ENCODE results near the gene NPC1. TPM values are rescaled to one million over a fixed set of nuclear protein-coding genes. Genes with fewer than 3 reads are reported as not detected.

The NPC1 gene
- total and polyA plus RNA-seq, 9 donors = 21.8 to 100 (median 29.8) TPM

- no peak for DNase-seq
- H3K27ac ChIP-seq = no peak overlapping the region
- H3K36me3 ChIP-seq = no peaks in the 10 kb centered on the region
- no peak overlapping the region for H3K4me3 ChIP-seq
- TF ChIP-seq, protein P1, sequence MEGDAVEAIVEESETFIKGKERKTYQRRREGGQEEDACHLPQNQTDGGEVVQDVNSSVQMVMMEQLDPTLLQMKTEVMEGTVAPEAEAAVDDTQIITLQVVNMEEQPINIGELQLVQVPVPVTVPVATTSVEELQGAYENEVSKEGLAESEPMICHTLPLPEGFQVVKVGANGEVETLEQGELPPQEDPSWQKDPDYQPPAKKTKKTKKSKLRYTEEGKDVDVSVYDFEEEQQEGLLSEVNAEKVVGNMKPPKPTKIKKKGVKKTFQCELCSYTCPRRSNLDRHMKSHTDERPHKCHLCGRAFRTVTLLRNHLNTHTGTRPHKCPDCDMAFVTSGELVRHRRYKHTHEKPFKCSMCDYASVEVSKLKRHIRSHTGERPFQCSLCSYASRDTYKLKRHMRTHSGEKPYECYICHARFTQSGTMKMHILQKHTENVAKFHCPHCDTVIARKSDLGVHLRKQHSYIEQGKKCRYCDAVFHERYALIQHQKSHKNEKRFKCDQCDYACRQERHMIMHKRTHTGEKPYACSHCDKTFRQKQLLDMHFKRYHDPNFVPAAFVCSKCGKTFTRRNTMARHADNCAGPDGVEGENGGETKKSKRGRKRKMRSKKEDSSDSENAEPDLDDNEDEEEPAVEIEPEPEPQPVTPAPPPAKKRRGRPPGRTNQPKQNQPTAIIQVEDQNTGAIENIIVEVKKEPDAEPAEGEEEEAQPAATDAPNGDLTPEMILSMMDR (IDR thresholded peaks at IDR 0.05) = no peak
- no peak for TF ChIP-seq POLR2A (IDR thresholded peaks at IDR 0.05)
- TF ChIP-seq EP300 (IDR thresholded peaks at IDR 0.05) = no peak
- intact Hi-C loops (cut with DNase I) = loop anchor here in 2 of 4 donors (10.0 kb wide), 1 partner anchor 67 kb away; no protein-coding TSS in a partner anchor
- no peaks in the 10 kb centered on the region for H3K27me3 ChIP-seq
- peaks cover 2% of the 10 kb centered on the region for H3K4me1 ChIP-seq (ENCODE audit: insufficient read depth)
- H3K9me3 ChIP-seq = no peaks in the 10 kb centered on the region
These were observed 41.7 kb upstream of the NPC1 start for GRCh38 chr18:23627970-23628369.

DNA sequence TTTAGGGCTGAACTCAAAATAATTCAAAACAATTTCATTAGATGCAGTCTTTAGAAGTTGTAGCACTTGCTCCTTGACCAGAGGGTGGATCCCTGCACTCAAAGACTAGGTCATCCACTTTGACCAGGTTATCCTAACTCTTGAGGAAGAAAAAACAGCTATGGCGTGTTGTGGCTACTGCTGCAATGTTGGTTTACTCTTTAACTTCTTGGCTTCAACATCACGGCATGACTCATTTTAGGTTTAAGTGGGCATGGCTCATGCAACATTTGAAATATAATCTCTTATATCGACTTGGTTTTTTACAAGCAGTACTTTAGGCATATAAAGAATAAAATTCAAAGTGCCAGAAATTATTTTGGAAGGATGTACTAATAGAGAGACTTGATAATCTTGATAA lies 41.0 kb upstream of the NPC1 start:
- H3K27ac ChIP-seq = no peak overlapping the region
- intact Hi-C loops (cut with DNase I) = loop anchor here in 2 of 4 donors (10.0 kb wide), 1 partner anchor 67 kb away; no protein-coding TSS in a partner anchor
- TF ChIP-seq EP300 (IDR thresholded peaks at IDR 0.05) (no peak), POLR2A (IDR thresholded peaks at IDR 0.05) (no peak)
- TF ChIP-seq, protein P1 (IDR thresholded peaks at IDR 0.05) = no peak

GRCh38 chr18:23626451-23627279 lies 40.4 kb upstream of the NPC1 start:
- H3K36me3 ChIP-seq = no peaks in the 10 kb centered on the region
- DNase-seq = no peak
- H3K9me3 ChIP-seq = no peaks in the 10 kb centered on the region
- WGBS, 3 donors = 21 to 31% (median 24%) methylated on average over 4 of the region's 4 CpGs
- H3K4me1 ChIP-seq (ENCODE audit: insufficient read depth) = peaks cover 2% of the 10 kb centered on the region
- H3K4me3 ChIP-seq = no peak overlapping the region
- TF ChIP-seq EP300 (IDR thresholded peaks at IDR 0.05) = no peak
- TF ChIP-seq, protein P1 (IDR thresholded peaks at IDR 0.05) = no peak
- no peak for TF ChIP-seq POLR2A (IDR thresholded peaks at IDR 0.05)
- H3K27me3 ChIP-seq = no peaks in the 10 kb centered on the region
- no peak overlapping the region for H3K27ac ChIP-seq
- intact Hi-C loops (cut with DNase I) = loop anchor here in 2 of 4 donors (10.0 kb wide), 1 partner anchor 68 kb away; no protein-coding TSS in a partner anchor

More for the DNA sequence above, 41.0 kb upstream of the NPC1 start:
- Histone ChIP-seq H3K36me3 (no peaks in the 10 kb centered on the region), H3K4me1 (ENCODE audit: insufficient read depth) (peaks cover 2% of the 10 kb centered on the region), H3K9me3 (no peaks in the 10 kb centered on the region), H3K4me3 (no peak overlapping the region), H3K27me3 (no peaks in the 10 kb centered on the region)
- no peak for DNase-seq
- 7 to 22% (median 9%) methylated on average over 3 of the region's 3 CpGs for WGBS, 3 donors

GRCh38 chr18:23623040-23623439 lies 36.7 kb upstream of the NPC1 start:
- Histone ChIP-seq H3K27me3 (no peaks in the 10 kb centered on the region), H3K36me3 (no peaks in the 10 kb centered on the region), H3K27ac (no peak overlapping the region), H3K4me3 (no peak overlapping the region), H3K9me3 (no peaks in the 10 kb centered on the region), H3K4me1 (ENCODE audit: insufficient read depth) (peaks cover 5% of the 10 kb centered on the region)
- WGBS, 3 donors = 86 to 91% (median 89%) methylated on average over 3 of the region's 3 CpGs
- TF ChIP-seq, protein P1 (IDR thresholded peaks at IDR 0.05) = no peak
- no peak for TF ChIP-seq POLR2A (IDR thresholded peaks at IDR 0.05)
- TF ChIP-seq EP300 (IDR thresholded peaks at IDR 0.05) = no peak
- DNase-seq = no peak
- intact Hi-C loops (cut with DNase I) = loop anchor here in 3 of 4 donors (5.0 to 10.0 kb wide), 5 partner anchors 64 to 294 kb away; partner anchors contain the start of gene LAMA3 (in 1 of the 3)

Data from ovary (tissue), 9 donors.